Gastroesophageal sphincter (tissue), 3 donors: ENCODE data around the gene HEATR1.

ENCODE experiments used
- CTCF ChIP-seq, 4 experiments: fragments of 200-600 bp in 2 of 4; fragments of 450-650 bp in 2 of 4; sonication (generic) in 1 of 4; IDR thresholded peaks; one replicate each; pipeline ENCODE4 v1.5.1; 2017 to 2019; ENCODE audit warnings: antibody characterized with exemption in 4 of 4, mild to moderate bottlenecking in 2 of 4, moderate library complexity in 2 of 4
- EP300 ChIP-seq: sonication (generic); formaldehyde crosslinking; IDR thresholded peaks from one replicate; pipeline ENCODE4 v1.6.1; 2017; ENCODE audit warnings: antibody characterized with exemption, mild to moderate bottlenecking
- POLR2A ChIP-seq, 2 donors: fragments of 450-650 bp; IDR thresholded peaks; one replicate each; pipeline ENCODE4 v1.6.1; 2017; ENCODE audit warnings: antibody characterized with exemption in 2 of 2, mild to moderate bottlenecking in 2 of 2, moderate library complexity in 1 of 2
- POLR2AphosphoS5 ChIP-seq: sonication (generic); formaldehyde crosslinking; IDR thresholded peaks from one replicate; pipeline ENCODE4 v1.6.1; 2017; ENCODE audit warnings: antibody characterized with exemption

- TF ChIP-seq CTCF (IDR thresholded peaks at IDR 0.05) (no peak), POLR2A (IDR thresholded peaks at IDR 0.05) (no peak), POLR2AphosphoS5 (no peak), EP300 (no peak)
Observed at GRCh38 chr1:236638945-236639344, 34.6 kb upstream of the HEATR1 start.
